CD4-positive, alpha-beta T cell (primary cell): Measurements from ENCODE around the gene HLCS. TPM values are rescaled to one million over a fixed set of nuclear protein-coding genes. Genes with fewer than 3 reads are reported as not detected.

Source experiments
- ATAC-seq: fragments of 200-7000 bp; cut with Tn5 transposase; one replicate; pipeline ENCODE4 v1.10.0; 2022; ENCODE audit warnings: mild to moderate bottlenecking; ENCODE audit not compliant: poor library complexity
- CTCF ChIA-PET: fragments of 350-600 bp; sonication (Branson Sonifier 250); formaldehyde crosslinking; loops from one replicate; lab custom pipeline; 2021; ENCODE audit warnings: antibody characterized with exemption, inconsistent platforms; lab: Charles Lee
- POLR2A ChIA-PET: fragments of 350-600 bp; sonication (Branson Sonifier 250); formaldehyde crosslinking; loops from one replicate; lab custom pipeline; 2021; ENCODE audit warnings: antibody characterized with exemption, inconsistent platforms; lab: Charles Lee
- DNase-seq, 14 experiments: peaks; one replicate each; pipeline ENCODE4 v3.0.0-alpha.2; 2013 to 2020; ENCODE audit warnings: mixed read lengths in 2 of 14
- H3K27ac ChIP-seq, 2 donors: one replicate each; pipeline versions ENCODE4 v1.5.1 to v1.7.0; 2013; ENCODE audit warnings: low read length in 2 of 2, low read depth in 1 of 2, mild to moderate bottlenecking in 1 of 2
- H3K27me3 ChIP-seq, 2 experiments: 1 replicate in 1 of 2; 2 replicates in 1 of 2; pipeline versions ENCODE4 v1.6.1 to v1.7.0; 2013; ENCODE audit warnings: low read length in 2 of 2, control low read depth in 1 of 2, mild to moderate bottlenecking in 1 of 2, moderate library complexity in 1 of 2; ENCODE audit not compliant: insufficient read depth in 2 of 2, control insufficient read depth in 1 of 2
- H3K36me3 ChIP-seq: one replicate; pipeline ENCODE4 v1.6.1; 2013; ENCODE audit warnings: low read length, control low read depth; ENCODE audit not compliant: insufficient read depth
- H3K4me1 ChIP-seq: one replicate; pipeline ENCODE4 v1.6.1; 2013; ENCODE audit warnings: low read length, control low read depth; ENCODE audit not compliant: insufficient read depth
- H3K4me3 ChIP-seq: one replicate; pipeline ENCODE4 v1.5.1; 2013; ENCODE audit warnings: mild to moderate bottlenecking, low read length, moderate library complexity
- H3K9me3 ChIP-seq, 2 experiments: 1 replicate in 1 of 2; 2 replicates in 1 of 2; pipeline versions ENCODE4 v1.6.1 to v1.7.0; 2013; ENCODE audit warnings: low read length in 2 of 2, mild to moderate bottlenecking in 2 of 2, control low read depth in 1 of 2, moderate library complexity in 1 of 2; ENCODE audit not compliant: control insufficient read depth in 1 of 2, insufficient read depth in 1 of 2
- H3K27ac Mint-ChIP-seq: one replicate; pipeline ENCODE4 v1.8.0; 2020; ENCODE audit warnings: mixed read lengths
- H3K27me3 Mint-ChIP-seq: one replicate; pipeline ENCODE4 v1.8.0; 2021; ENCODE audit warnings: mixed read lengths
- H3K36me3 Mint-ChIP-seq: one replicate; pipeline ENCODE4 v1.8.0; 2021; ENCODE audit warnings: low read depth, mixed read lengths
- H3K4me1 Mint-ChIP-seq: one replicate; pipeline ENCODE4 v1.8.0; 2021; ENCODE audit warnings: low read depth, mixed read lengths
- H3K4me3 Mint-ChIP-seq: one replicate; pipeline ENCODE4 v1.8.0; 2020; ENCODE audit warnings: mild to moderate bottlenecking, mixed read lengths
- H3K9me3 Mint-ChIP-seq: one replicate; pipeline ENCODE4 v1.8.0; 2020; ENCODE audit warnings: mixed read lengths
- intact Hi-C, 2 experiments: fragments of 100-400 bp; cut with DNase I in 1 of 2; cut with micrococcal nuclease in 1 of 2; formaldehyde crosslinking; loops; one replicate each; pipeline versions ENCODE4 v1.15.1 to v1.9.0; 2023 to 2025; cut with DNase I, micrococcal nuclease
- total RNA-seq, 174 experiments: library from RNA in 2 of 174; stranded (reverse) in 2 of 174; gene quantifications; one replicate each; pipeline ENCODE4 v1.2.3 and lab custom pipeline; 2021 to 2026
- TF ChIP-seq, protein P1 (sequence below): fragments of 200-600 bp; IDR thresholded peaks from one replicate; pipeline ENCODE4 v1.8.0; 2022; ENCODE audit warnings: antibody characterized with exemption, mild to moderate bottlenecking

The HLCS gene
- total RNA-seq, 2 experiments from 2014 or later: 8.1 to 10.0 TPM

DNA sequence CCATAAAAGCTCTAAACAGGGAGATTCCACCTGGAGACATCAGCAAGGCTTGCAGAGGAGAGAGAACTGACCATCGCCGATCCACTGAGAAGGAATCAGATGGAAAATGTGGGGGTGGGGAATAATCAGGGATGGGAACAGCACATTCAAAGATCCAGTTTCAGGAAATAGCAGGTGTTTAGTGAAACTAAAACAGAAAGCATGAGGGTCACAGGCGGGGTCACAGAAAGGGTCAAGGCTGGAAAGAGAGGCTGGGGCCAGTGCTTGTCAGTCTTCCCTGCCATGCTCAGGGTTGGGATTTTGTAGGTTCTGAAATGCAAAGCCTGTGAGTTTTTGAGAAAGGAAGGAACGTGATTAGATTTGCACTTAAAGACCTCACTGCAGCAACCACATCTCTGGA, 103.2 kb downstream of the HLCS start:
- H3K4me3 Mint-ChIP-seq: no peak overlapping the region
- H3K4me1 ChIP-seq: peaks cover 7% of the 10 kb centered on the region
- no peaks in the 10 kb centered on the region for H3K27me3 ChIP-seq
- no peaks in the 10 kb centered on the region for H3K9me3 Mint-ChIP-seq
- no peaks in the 10 kb centered on the region for H3K27me3 Mint-ChIP-seq
- no peaks in the 10 kb centered on the region for H3K36me3 ChIP-seq
- no peak overlapping the region for H3K4me3 ChIP-seq
- no peaks in the 10 kb centered on the region for H3K9me3 ChIP-seq
- H3K27ac Mint-ChIP-seq: no peak overlapping the region
- POLR2A ChIA-PET: no interaction called here
- CTCF ChIA-PET: no interaction called here
- DNase-seq (no peak), ATAC-seq (no peak)
- H3K27ac ChIP-seq: no peak overlapping the region
- peaks cover 15% of the 10 kb centered on the region for H3K4me1 Mint-ChIP-seq
- TF ChIP-seq, protein P1, sequence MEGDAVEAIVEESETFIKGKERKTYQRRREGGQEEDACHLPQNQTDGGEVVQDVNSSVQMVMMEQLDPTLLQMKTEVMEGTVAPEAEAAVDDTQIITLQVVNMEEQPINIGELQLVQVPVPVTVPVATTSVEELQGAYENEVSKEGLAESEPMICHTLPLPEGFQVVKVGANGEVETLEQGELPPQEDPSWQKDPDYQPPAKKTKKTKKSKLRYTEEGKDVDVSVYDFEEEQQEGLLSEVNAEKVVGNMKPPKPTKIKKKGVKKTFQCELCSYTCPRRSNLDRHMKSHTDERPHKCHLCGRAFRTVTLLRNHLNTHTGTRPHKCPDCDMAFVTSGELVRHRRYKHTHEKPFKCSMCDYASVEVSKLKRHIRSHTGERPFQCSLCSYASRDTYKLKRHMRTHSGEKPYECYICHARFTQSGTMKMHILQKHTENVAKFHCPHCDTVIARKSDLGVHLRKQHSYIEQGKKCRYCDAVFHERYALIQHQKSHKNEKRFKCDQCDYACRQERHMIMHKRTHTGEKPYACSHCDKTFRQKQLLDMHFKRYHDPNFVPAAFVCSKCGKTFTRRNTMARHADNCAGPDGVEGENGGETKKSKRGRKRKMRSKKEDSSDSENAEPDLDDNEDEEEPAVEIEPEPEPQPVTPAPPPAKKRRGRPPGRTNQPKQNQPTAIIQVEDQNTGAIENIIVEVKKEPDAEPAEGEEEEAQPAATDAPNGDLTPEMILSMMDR: no peak
- intact Hi-C loops: no loop called here
- no peaks in the 10 kb centered on the region for H3K36me3 Mint-ChIP-seq

DNA sequence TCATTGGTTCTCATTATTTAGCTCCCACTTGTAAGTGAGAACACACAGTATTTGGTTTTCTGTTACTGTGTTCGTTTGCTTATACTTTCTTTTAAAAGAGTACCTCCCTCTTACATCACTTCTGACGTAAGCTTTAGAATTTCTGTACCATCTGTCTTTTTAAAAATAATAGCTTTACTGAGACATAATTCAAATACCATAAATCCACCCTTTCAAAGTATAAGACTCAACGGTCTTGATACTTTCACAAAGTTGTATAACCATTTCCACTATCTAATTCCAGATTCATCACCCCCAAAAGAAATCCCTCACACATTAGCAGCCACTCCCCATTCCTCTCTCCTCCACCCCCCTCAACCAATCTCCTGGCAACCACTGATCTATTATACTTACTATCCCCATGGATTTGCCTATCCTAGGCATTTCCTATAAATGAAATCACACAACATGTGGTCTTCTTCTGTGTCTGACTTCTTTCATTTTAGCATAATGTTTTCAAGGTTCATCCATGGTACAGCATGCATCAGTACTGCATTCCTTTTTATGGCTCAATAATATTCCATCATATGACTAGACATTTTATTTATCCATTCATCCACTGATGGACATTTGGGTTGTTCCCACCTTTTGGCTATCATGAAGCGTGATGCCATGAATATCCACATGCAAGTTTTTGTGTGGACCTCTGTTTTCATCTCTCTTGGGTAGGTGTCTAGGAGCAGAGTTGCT, 104.7 kb downstream of the HLCS start:
- intact Hi-C loops: no loop called here
- ChIA-PET CTCF (no interaction called here), POLR2A (no interaction called here)
- Histone ChIP-seq H3K27ac (no peak overlapping the region), H3K36me3 (no peaks in the 10 kb centered on the region), H3K4me3 (no peak overlapping the region), H3K27me3 (no peaks in the 10 kb centered on the region), H3K9me3 (no peaks in the 10 kb centered on the region), H3K4me1 (peaks cover 7% of the 10 kb centered on the region)
- DNase-seq (no peak), ATAC-seq (no peak)
- peaks cover 15% of the 10 kb centered on the region for H3K4me1 Mint-ChIP-seq
- no peaks in the 10 kb centered on the region for H3K9me3 Mint-ChIP-seq
- TF ChIP-seq, protein P1: no peak
- no peaks in the 10 kb centered on the region for H3K27me3 Mint-ChIP-seq
- no peak overlapping the region for H3K4me3 Mint-ChIP-seq
- H3K36me3 Mint-ChIP-seq: no peaks in the 10 kb centered on the region
- no peak overlapping the region for H3K27ac Mint-ChIP-seq

DNA sequence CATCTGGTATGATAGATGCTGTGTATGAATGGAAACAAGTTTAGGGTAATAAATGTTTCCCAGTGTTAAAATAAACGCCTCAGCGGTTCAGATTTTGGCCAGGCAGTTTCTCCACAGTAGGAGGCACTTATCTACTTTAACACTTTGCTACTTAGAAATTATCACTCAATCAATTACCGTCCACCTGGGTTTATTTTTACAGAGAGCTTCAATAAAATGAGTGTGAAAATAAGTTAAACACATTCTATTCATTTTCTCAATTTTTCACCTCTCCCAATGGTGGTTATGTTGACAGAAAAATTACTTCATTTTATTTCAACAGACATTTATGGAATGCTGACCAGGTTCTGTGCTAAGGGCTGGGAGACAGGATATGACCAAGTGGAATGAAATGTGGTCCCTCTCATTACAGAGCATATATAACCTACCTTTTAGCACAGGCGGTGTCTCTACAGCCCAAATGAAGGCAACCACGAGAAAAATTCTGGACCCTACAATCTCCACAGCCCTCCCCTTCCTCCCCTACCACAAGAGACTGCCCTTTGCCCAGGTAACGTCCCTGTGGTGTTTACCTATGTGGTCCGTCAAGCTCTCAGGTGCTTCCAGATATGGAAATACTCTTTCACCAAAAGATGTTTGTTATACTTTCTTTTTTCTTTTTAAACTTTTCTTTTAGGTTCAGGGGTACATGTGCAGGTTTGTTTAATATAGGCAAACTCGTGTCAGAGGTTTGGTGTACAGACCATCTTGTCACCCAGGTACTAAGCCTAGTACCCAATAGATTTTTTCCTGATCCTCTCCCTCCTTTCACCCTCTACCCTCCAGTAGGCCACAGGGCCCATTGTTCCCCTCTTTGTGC, 105.5 kb downstream of the HLCS start:
- Mint-ChIP-seq H3K27me3 (no peaks in the 10 kb centered on the region), H3K36me3 (no peaks in the 10 kb centered on the region), H3K27ac (no peak overlapping the region), H3K4me3 (no peak overlapping the region), H3K4me1 (peaks cover 15% of the 10 kb centered on the region), H3K9me3 (no peaks in the 10 kb centered on the region)
- no peaks in the 10 kb centered on the region for H3K36me3 ChIP-seq
- DNase-seq (no peak), ATAC-seq (no peak)
- POLR2A ChIA-PET: no interaction called here
- TF ChIP-seq, protein P1: no peak
- no peak overlapping the region for H3K4me3 ChIP-seq
- H3K27ac ChIP-seq: no peak overlapping the region
- peaks cover 7% of the 10 kb centered on the region for H3K4me1 ChIP-seq
- CTCF ChIA-PET: no interaction called here
- no peaks in the 10 kb centered on the region for H3K9me3 ChIP-seq
- intact Hi-C loops: no loop called here
- no peaks in the 10 kb centered on the region for H3K27me3 ChIP-seq
